Body of pancreas (tissue), 4 donors: Measurements from ENCODE around the gene URM1.

Source experiments
- POLR2A ChIP-seq, 3 donors: fragments of 450-650 bp; IDR thresholded peaks; one replicate each; pipeline ENCODE4 v1.6.1; 2016; ENCODE audit warnings: antibody characterized with exemption in 3 of 3, mild to moderate bottlenecking in 2 of 3
- TF ChIP-seq, protein P1 (sequence below), 7 experiments: fragments of 450-650 bp in 4 of 7; fragments of 200-600 bp in 3 of 7; sonication (generic) in 3 of 7; IDR thresholded peaks; one replicate each; pipeline ENCODE4 v1.5.1; 2016 to 2019; ENCODE audit warnings: antibody characterized with exemption in 7 of 7

DNA sequence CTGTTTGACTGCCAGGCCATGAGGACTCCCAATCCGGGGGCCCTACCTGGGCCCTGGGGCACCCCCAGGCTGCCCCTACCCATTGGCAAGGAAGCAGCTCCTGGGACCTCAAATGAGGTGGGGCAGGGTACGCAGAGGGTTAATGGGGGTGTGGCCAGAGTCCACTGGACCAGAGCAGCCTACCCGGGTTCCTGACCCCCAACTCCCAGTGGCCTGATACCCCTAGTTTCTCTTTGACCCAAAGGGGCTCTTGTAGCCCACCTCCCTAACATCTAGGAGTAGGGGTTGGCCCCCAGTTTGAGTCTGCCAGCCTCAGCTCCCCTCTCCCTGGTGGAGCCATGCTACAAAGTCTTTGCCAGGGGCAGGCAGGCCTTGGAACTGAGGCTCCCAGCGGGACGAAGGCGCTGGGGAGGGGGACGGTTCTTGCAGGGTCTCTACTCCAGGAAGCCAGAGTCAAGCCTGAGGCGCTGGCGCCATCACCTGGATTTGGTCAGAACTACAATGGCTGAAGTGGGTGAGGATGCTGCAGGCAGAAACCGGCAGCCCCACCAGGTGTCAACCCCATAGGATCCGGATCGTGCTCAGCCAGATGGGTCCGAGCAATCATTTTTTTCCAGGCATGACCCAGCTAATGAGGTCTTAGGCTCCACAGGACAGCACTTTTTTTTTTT, 41.1 kb downstream of the URM1 start:
- TF ChIP-seq, protein P1, sequence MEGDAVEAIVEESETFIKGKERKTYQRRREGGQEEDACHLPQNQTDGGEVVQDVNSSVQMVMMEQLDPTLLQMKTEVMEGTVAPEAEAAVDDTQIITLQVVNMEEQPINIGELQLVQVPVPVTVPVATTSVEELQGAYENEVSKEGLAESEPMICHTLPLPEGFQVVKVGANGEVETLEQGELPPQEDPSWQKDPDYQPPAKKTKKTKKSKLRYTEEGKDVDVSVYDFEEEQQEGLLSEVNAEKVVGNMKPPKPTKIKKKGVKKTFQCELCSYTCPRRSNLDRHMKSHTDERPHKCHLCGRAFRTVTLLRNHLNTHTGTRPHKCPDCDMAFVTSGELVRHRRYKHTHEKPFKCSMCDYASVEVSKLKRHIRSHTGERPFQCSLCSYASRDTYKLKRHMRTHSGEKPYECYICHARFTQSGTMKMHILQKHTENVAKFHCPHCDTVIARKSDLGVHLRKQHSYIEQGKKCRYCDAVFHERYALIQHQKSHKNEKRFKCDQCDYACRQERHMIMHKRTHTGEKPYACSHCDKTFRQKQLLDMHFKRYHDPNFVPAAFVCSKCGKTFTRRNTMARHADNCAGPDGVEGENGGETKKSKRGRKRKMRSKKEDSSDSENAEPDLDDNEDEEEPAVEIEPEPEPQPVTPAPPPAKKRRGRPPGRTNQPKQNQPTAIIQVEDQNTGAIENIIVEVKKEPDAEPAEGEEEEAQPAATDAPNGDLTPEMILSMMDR (IDR thresholded peaks at IDR 0.05), result peak in 4 of 7 experiments; percentile 24 to 43 (median 39)
- TF ChIP-seq POLR2A (IDR thresholded peaks at IDR 0.05), result no peak
